ENCODE data around the gene BICRA. TPM values are rescaled to one million over a fixed set of nuclear protein-coding genes. Genes with fewer than 3 reads are reported as not detected.

Gene BICRA
- total RNA-seq, 1 experiment from 2014 or later: 8.5 TPM

DNA sequence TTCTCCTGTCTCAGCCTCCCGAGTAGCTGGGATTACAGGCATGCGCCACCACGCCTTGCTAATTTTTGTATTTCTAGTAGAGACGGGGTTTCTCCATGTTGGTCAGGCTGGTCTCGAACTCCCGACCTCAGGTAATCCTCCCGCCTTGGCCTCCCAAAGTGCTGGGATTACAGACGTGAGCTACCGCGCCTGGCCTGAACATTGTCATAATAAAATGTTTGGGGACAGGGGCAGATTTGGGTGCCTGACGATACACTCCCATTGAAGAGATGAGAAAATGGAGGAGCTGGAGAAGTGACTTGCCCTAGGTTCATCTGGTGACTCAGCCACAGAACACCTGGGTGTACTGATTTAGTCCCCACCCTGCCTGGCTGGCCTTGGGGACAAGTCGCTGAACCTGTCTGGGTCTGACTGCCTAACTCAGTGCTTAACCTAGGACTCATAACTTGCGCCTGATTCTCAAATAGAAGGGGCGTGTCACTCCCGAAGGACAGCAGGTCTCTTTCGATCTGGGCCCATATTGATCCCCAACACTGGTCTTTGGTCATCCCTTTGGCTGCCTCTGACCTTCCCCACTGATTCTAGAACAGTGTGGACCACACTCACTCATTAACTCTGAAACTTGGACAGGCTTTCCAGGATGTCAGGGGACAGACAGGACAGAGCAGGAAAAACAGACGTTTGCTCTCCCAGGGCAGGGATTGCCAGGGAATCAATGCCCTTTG lies 7.6 kb upstream of the BICRA start:
- no peak for DNase-seq (ENCODE audit: low read depth)

DNA sequence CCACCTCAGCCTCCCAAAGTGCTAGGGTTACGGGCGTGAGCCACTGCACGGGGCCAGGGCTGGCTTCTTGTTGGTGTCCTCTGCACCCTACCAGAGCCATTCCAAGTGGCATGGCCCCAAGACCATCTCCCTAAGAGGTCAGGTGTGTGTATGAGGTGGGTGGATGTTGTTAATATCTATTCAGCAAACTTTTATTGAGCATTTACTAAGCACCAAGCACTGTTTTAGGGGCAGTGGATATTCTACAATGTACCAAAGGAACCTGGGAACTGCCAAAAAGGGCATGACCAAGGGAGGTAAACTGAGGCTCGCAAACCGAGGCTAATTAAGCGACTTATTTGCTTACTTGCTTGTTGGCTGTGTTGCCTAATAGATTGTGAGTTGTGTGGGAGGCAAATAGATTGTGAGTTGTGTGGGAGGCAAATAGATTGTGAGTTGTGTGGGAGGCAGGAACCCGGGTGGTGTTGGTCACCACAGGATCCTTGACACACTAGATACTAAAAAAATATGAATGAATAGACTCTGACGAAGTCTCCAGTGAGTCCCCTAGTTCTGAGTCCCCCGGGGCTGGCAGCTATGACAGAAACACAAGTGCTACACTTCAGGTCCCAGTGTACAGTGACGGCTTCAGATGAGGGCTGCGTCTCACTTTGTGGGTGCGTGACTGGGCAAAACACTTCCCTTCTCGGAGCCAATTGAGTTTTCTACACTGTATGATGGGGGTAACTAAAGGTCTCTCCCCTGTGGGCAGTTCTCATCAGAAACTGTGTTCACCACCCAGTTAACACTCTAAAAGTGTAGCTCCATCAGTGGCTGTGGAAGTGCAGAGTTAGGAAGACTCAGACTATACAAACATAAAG lies 5.0 kb upstream of the BICRA start:
- DNase-seq (ENCODE audit: low read depth): no peak

DNA sequence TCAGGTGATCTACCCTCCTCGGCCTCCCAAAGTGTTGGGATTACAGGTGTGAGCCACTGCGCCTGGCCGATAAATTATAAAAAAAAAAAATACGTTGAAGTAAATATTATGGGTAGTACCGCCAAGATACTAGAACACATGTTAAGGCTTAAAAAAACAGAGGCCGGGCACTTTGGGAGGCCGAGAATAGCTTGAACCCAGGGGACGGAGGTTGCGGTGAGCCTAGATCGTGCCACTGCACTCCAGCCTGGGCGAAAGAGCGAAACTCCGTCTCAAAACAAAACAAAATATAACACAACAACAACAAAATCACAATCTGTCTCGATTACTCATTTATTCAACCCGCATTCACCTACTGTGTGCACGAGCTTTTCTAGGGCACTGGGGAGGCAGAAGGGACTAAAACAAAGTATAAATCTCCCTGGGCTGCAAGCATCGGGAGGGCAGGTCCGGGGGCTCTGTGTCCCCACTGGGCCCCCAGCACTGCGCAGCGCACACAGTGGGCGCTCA lies 1.3 kb upstream of the BICRA start:
- no peak for DNase-seq (ENCODE audit: low read depth)

DNA sequence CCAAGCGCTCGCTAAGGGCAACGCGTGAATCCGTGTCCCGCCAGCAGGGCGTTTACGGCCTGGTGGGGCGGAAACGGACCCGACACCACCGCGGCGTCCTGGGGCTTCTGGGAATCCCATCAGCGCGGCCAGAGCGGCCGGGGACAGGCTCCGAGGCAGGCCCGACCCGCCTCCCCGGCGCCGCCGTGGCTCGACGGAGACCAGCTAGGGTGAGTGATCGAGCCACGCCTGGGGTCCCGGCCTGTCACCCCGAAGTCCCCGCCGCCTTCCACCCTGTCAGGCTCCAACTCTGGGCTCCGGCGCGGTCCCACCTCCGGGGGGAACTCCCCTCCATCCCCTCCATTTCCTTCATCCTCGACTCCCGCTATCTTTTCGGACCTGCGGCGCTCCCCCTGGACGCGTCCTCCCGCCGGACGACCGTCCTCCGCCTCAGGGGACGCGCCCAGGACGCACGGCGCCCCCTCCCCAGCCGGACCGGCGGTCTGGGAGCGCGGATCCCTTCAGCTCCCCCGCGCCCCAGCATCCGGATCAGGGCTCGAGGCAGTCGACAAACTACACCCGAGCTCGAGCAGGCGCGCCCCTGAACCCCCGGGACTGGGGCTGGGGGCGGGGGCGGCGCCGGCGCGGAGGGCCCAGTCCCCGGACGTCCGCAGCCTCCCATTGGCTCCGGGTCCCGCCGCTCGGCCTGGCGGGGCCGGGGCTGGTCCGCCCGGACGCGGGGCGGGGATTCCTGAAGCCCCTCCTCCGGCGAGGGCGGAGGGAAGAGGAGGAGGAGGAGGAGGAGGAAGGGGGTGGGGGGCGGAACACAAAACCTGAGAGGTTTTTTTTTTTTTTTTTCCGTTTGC lies 638 bp upstream of the BICRA start:
- peak; percentile 97 for DNase-seq (ENCODE audit: low read depth)

DNA sequence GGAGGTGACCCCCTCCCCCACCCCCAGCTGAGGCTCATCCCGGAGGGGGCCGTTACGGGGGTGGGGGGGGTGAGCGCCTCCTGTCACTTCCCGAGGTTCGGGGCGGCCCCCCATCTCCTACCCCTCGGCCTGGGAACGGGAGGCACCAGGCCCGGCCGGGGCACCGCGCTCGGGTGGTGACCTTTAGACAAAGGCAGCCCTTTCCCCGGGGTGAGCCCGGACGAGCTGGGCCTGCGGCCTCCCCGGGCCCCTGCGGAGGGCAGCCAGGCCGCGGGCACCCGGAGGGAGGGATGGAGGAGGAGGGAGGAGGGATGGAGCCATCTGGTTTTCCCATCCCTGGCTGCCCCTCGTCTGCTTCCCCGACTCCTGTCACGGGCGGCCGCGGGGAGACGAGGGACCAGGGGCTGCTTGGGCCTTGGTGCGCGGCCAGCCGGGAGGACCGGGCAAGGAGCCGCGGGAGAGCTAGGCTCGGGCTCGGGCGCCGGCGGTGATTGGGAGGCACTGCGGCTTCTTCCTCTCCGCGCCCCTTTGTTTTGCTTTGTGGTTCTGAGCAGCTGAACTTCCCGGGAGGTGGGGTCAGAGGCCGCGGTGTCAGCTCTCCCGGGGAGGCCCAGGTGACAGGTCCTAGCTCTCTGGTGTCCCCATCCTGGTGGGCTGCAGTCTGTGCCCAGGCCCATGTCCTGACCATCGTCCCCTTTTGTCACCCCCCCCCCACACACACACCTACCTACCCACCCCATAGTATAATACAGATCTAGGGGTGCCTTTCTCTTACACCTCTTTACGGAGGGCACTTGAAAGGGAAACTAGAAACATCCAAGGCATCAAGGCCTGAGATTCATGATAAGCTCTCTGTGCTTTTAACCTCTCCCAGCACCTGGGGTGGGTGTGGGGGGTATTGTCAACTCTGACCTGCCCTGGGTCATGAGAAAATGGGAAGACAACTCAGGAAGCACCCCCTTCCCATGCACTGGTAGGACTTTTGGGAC lies 1.3 kb downstream of the BICRA start:
- peak; percentile 63 for DNase-seq (ENCODE audit: low read depth)

DNA sequence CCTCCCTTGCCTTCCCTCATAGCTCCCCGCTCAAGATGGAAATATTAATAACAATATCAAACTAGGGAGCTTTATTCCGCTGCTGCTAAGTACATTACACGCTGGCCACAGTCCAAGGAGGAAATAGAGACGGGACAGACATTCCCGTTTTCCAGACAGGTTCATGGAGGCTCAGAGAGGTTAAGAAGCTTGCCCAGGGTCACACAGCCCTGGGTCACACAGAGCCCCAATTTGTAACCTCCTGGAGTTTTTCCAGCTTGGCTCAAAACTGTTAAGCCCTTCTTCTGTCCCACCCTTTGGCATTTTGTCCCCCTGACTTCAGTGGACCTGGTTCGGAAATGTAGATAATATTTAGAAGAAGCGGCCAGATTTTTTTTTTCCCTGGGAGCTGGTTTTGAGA lies 2.0 kb downstream of the BICRA start:
- no peak for DNase-seq (ENCODE audit: low read depth)

DNA sequence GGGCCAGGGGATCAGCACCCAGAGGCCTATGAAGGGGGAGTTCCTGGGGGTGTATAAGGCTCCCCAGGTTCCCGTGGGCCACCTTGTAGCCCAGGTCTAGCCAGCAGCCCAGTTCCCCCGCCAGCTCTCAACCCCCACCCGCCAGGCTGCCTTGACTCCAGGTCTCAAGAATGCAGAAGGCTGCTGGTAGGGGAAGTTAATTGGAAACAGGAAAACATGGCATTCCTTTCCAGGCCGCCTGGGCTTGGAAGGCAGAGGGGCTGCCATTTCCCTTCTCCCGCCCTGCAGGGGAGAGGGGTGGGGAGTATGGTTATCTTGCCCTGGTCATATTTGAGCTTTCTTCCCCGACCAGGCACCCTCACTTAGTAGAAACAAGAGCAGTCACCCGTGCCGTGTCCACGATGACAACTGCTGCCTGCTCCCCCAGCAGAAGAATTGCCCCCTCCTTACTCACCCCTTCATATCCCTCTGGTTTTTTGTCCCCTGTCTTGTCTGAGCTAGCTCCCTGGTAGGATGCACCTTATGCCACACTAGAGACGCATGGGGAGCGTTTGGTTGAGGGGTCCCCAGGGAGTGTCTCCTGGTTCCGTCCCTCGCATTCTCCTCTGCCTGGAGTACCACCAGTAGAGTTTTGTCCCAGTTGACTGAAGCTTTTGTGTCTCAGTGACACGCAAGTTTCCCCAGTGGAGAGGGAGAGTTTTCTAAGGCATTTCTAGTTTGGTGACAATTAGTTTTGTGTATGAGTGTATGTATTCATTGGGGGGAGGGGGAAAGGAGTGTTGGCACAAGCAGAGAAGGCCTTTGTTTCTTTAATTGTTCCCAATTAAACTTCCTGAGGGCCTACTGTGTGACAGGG lies 4.5 kb downstream of the BICRA start:
- DNase-seq (ENCODE audit: low read depth): peak; percentile 49

GRCh38 chr19:47614021-47614295 lies 5.0 kb downstream of the BICRA start:
- DNase-seq (ENCODE audit: low read depth): no peak

GRCh38 chr19:47614559-47614958 lies 5.6 kb downstream of the BICRA start:
- no peak for DNase-seq (ENCODE audit: low read depth)

DNA sequence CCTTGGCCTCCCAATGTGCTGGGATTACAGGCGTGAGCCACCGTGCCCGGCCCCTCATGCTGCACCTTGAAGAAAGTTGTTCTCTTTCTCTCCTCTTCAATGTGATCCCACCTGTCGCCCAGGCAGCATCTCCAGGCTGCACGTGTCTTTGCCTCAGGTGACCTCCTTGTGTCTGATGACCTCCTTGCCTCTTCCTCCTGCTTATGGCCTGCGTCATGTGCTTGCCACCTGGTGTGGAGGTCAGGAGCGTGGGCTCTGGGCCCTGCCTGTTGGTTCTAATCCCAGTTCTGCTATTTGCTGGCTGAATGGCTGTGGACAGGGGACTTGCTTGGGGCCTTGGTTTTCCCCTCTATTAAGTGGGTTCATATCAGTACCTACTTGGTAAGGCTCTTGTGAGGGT lies 6.3 kb downstream of the BICRA start:
- DNase-seq (ENCODE audit: low read depth): no peak

GRCh38 chr19:47615714-47616113 lies 6.8 kb downstream of the BICRA start:
- no peak for DNase-seq (ENCODE audit: low read depth)

DNA sequence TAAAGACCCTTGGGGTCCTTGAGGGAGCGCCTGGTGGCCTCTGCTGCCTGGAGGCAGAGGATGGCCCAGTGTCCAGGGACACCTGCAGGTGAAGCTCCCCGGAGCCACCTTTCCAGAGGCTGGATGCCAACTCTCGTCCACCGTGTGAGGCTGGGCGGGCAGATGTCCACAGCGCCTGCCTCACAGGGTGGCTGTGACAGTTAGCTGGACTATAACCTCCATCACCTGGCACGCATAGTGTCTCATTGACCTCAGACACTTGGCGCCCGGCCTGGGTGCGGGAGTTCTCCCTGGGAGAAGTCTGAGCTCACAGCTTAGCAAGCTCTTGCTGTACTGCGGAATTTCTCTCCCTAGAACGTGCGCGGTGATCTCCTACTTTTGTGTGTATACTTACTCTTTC lies 9.8 kb downstream of the BICRA start:
- peak; percentile 9 for DNase-seq (ENCODE audit: low read depth)

GRCh38 chr19:47619763-47620162 lies 10.8 kb downstream of the BICRA start:
- DNase-seq (ENCODE audit: low read depth): no peak

- no peak for DNase-seq (ENCODE audit: low read depth)
Observed at GRCh38 chr19:47623151-47623920, 14.4 kb downstream of the BICRA start.

- no peak for DNase-seq (ENCODE audit: low read depth)
Observed at GRCh38 chr19:47623921-47624391, 15.0 kb downstream of the BICRA start.

DNA sequence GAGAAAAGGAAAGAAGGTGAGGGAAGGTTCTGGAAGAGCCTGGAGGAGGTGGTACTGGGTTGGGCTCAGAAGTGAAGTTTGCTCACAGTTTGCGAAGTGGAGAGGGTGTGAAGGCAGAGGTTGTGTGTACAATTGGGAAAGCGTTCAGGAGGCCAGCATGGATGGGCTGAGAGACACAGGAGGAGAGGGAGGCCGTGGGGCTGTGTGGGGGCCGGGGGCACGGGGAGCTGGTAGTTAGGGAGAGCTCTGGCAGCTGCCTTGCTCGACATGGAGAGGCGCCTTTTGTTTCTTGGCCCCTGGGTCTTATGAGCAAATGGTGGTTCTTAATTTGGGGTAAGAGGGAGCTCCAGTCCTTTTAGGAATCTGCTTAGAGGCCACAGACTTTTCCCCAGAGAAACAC lies 16.7 kb downstream of the BICRA start:
- no peak for DNase-seq (ENCODE audit: low read depth)

DNA sequence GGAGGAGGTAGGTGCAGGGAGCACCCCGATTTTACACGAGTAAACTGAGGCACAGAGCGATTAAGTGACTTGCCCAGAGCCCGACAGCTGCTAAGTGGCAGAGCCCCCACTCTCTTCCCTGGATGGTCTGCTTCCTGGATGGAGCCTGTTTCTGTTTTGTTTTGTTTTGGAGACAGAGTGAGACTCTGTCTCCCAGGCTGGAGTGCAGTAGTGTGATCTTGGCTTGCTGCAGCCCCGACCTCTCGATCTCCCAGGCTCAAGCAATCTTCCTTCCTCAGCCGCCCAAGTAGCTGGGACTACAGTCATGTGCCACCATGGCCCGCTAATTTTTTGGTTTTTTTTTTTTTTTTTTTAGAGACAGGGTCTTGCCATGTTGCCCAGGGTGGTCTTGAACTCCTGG lies 17.3 kb downstream of the BICRA start:
- no peak for DNase-seq (ENCODE audit: low read depth)

DNA sequence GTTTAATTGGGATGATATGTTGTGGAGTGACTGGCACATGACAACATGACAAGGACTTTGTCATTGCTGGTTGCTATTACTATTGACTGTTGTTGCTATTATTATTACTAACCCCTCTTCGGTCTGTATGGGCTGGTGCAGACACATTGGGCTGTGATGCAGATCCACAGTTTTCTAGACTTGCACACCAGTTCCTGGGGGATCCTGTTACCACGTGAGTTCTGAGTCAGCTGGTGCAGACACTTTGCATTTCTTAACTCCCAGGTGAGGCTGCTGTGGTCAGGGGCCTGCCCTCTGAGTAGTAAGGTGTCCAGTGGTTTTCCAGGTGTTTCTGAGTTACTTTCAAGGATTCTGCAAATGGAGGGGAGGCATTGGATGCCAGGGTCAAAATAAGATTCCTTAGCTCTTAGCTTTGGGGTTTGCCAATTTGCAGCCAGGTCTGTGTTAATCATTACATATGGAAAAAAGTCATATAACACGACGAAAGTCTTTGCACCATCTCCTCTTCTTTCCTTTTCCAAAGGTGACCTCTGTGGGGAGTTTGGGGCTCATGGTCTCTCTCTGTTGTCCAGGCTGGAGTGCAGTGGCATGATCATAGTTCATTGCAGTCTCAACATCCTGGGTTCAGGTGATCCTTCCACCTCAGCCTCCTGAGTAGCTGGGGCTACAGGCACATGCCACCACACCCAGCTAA lies 19.3 kb downstream of the BICRA start:
- DNase-seq (ENCODE audit: low read depth): no peak

GRCh38 chr19:47630594-47630993 lies 21.7 kb downstream of the BICRA start:
- no peak for DNase-seq (ENCODE audit: low read depth)

Data from Daoy (cell line).